Activated CD8-positive, alpha-beta memory T cell treated with anti-CD3 and anti-CD28 coated beads for 48 hours (primary cell): ENCODE measurements around the gene PLIN3.
"Not testable (repeated sequence)": the region's sequence is repeated elsewhere in the genome, so short reads cannot be mapped to it uniquely, and the experiment has no call there.

Experiments
- DNase-seq, 3 experiments: peaks; one replicate each; pipeline ENCODE4 v3.0.0-alpha.2; 2020; ENCODE audit warnings: low read depth in 2 of 3, low spot score in 2 of 3

The PLIN3 gene

DNA sequence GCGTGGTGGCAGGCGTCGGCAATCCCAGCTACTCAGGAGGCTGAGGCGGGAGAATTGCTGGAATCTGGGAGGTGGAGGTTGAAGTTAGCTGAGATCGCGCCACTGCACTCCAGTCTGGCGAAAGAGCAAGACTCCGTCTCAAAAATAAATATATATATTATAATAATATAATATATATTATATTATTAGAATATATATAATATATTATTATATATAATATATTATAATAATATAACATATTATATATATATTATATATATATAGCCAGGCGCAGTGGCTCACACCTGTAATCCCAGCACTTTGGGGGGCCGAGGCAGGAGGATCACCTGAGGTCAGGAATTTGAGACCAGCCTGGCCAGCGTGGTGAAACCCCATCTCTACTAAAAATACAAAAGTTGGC lies 25.5 kb upstream of the PLIN3 start:
- not testable (repeated sequence) for DNase-seq

DNA sequence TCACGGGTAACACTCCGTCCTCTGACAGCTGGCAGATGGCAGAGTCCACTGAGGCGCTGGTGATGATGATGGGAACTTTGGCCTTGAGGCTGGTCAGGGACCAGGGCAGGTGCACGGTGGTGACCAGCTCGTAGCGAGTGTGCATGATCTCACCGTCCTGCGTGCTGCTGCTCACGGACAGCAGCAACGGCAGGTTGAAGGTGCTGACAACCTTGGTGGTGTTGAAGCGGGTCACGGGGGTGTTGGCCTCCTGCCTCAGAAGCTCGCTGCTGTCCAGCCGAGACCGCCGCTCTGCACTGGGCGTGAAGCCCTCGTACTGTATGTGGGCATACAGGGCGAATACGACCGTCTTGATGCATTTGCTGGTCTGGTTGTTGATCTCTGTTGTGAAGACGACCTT lies 23.6 kb upstream of the PLIN3 start:
- no peak for DNase-seq

DNA sequence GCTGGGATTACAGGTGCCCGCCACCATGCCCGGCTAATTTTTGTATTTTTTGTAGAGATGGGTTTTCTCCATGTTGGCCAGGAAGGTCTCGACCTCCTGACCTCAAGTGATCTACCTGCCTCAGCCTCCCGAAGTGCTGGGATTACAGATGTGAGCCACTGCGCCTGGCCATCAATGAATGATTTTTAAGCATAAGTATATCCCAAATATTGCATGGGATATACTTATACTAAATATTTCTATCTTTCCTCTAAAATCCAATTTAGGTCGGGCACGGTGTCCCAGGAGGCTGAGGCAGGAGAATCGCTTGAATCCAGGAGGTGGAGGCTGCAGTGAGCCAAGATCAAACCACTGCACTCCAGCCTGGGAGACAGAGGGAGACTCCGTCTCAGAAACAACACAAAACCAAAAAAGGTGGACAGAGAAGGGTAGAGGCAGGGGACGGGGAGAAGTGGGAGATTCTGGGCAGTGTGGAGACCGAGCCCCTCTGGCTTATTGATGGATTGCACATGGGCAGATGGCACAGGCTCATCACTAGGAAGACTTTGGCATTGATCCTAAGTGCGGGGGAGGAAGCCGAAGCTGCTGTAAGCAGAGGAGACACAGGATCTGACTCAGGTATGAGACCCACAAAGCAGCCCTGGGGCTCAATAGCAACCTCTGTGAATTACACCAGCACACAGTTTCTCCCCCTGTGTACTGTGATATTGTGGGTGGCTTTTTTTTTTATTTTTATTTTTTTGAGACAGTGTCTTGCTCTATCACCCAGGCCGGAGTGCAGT lies 21.8 kb upstream of the PLIN3 start:
- no peak for DNase-seq

DNA sequence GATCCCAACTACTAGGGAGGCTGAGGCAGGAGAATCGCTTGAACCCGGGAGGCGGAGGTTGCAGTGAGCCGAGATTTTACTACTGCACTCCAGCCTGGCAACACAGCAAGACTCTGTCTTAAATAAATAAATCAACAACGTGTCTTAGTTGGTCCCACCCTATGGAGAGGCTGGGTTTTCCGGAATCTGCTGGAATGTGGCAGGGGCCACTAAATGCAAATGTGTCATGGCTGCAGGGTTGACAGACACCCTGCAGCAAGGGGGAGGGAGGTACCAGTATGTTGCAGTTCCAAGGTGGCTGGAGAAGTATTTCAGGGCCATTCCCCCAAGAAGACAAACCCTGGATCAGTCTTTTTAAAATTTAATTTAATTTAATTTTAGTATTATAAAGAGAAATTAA lies 20.3 kb upstream of the PLIN3 start:
- not testable (repeated sequence) for DNase-seq

DNA sequence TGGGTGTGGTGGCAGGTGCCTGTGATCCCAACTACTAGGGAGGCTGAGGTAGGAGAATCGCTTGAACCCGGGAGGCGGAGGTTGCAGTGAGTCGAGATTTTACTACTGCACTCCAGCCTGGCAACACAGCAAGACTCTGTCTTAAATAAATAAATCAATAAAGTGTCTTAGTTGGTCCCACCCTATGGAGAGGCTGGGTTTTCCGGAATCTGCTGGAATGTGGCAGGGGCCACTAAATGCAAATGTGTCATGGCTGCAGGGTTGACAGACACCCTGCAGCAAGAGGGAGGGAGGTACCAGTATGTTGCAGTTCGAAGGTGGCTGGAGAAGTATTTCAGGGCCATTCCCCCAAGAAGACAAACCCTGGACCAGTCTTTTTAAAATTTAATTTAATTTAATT lies 17.5 kb upstream of the PLIN3 start:
- not testable (repeated sequence) for DNase-seq

DNA sequence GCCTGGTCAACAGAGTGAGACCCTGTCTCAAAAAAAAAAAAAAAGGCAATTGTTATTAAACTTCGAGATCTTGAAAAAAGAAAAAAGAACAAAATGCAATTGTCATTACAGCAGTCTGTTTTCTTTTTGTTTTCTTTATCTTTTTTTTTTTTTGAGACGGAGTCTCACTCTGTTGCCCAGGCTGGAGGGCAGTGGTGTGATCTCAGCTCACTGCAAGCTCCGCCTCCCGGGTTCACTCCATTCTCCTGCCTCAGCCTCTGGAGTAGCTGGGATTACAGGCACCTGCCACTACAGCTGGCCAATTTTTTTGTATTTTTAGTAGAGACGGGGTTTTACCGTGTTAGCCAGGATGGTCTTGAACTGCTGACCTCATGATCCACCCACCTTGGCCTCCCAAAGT lies 15.4 kb upstream of the PLIN3 start:
- DNase-seq = not testable (repeated sequence)

DNA sequence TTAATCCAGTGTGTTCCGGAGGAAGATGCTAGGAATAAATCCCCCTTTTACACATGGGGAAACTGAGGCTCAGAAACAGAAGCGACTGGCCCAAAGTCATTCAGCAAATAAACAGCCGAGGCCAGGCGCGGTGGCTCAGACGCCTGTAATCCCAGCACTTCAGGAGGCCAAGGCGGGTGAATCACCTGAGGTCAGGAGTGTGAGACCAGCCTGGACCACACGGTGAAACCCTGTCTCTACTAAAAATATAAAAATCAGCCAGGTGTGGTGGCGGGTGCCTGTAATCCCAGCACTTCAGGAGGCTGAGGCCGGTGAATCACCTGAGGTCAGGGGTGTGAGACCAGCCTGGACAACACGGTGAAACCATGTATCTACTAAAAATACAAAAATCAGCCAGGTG lies 11.6 kb upstream of the PLIN3 start:
- no peak for DNase-seq

- DNase-seq = no peak
Observed at GRCh38 chr19:4878491-4878968, 11.1 kb upstream of the PLIN3 start.

GRCh38 chr19:4877753-4878490 lies 10.5 kb upstream of the PLIN3 start:
- no peak for DNase-seq

DNA sequence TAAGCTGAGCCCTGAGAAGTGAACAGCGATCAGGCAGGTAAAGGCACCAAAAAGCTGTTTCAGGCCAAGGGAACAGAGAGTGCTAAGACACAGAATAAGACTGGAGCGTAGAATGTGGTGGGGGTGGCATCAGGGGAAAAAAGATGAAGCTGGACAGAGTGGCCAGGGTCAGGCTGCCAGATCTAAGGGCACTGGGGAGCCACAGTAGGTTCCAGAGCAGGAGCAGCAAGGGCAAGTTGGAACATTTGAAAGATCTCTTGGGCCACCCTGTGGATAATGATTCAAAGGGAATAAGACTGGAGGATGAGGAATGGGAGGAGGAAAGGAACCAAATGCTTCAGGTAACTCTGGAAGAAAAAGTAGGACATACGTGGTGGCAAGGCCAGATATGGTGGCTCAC lies 6.5 kb upstream of the PLIN3 start:
- DNase-seq = no peak

DNA sequence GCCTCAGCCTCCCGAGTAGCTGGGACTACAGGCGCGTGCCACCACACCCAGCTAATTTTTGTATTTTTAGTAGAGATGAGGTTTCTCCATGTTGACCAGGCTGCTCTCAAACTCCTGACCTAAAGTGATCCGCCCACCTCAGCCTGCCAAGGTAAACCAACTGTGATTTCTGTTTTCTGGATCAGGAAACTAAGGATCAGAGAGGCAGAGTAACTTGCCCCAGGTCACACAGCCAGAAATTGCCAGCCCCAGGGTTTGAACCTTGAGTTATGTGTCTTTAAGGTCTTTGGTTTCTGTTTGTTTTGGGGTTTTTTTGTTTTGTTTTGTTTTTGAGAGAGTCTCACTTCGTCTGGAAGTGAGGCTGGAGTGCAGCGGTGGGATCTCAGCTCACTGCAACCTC lies 4.2 kb upstream of the PLIN3 start:
- DNase-seq = no peak

DNA sequence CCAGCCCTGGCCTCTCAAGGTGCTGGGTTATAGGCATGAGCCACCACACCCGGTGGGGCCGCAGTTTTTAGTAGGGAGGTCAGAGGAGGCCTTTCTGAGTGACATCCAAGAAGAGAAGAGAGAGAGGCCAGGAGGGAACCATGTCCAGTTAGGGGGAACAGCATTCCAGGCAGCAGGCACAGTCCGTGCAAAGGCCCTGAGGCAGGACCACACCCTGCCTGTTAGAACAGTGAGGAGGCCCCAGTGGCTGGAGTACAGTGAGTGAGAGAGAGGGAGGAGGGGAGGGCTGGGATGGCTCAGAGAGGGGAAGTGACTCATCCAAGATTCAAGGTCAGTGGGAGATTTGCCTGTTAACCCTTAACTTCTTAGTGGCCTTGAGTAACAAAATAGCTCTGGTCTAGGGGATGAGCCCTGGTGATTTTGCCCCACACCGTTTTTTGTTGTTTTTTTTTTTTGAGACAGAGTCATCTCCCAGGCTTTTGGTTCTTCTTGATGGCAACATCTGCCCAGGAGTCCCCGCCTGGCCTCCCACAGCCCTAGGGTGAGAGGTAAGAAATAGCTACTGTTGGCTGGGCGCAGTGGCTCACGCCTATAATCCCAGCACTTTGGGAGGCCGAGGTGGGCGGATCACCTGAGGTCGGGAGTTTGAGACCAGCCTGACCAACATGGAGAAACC lies 2.7 kb upstream of the PLIN3 start:
- no peak for DNase-seq

GRCh38 chr19:4868286-4868834 lies 893 bp upstream of the PLIN3 start:
- no peak for DNase-seq

DNA sequence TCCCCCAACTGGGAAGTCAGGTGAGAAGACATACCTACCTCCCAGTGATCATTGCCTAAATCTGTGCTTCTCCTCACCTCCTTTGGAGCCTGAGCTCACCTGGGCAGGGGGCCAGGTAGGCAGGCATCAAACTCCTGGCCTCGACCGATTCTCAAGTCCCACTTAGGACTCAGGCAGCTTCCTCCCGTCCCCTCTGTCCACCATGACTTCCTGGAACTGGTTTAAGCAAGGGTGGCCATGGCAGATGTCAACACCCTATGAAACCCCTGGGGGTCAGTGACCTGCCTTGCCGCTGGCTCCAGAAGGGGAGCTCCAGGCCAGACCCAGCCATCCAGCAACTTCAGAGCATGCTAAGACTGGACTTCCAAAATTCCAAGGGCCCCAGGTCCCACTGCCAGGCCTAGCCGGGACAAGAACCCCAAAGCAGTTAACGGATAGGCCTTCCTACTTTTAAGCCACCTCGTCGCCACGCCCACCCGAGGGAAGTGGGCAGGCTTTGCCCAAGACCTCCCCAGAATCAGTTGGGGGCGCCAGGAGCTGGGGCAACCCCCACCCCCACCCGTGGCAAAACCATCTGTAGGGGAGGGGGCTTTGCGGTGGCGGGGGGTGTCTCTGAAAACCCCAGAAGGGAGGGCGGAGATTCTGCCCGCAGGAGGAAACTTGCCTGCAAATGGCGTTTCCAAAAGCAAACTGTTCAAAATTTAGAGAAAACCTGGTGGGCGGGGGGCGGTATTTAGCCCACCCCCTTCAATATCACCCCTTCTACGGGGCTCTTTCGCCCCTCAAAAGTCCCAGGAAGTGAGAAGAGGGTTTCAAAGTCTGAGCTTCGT lies 657 bp downstream of the PLIN3 start:
- DNase-seq = no peak

DNA sequence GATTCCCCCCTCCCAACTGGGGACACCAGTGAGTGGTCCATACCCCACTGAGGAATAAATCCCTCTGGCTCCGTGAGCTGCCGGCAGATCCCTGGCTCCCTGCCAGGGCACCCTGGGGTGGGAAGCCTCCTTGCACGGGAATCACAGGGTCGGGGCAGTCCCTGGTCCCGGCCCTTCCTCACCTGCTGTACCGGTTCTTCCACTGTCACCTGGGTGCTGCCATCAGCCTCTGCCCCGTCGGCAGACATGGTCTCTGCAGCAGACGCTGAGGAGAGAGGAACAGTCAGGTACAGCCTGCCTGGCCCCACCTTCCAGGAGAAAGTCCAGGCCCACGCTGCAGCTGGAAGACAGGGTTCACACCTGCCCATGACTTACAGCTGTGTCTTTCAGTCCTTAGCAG lies 6.3 kb downstream of the PLIN3 start:
- no peak for DNase-seq

- no peak for DNase-seq
Observed at GRCh38 chr19:4859697-4860096, 7.8 kb downstream of the PLIN3 start.

GRCh38 chr19:4856468-4856867 lies 11.0 kb downstream of the PLIN3 start:
- not testable (repeated sequence) for DNase-seq

DNA sequence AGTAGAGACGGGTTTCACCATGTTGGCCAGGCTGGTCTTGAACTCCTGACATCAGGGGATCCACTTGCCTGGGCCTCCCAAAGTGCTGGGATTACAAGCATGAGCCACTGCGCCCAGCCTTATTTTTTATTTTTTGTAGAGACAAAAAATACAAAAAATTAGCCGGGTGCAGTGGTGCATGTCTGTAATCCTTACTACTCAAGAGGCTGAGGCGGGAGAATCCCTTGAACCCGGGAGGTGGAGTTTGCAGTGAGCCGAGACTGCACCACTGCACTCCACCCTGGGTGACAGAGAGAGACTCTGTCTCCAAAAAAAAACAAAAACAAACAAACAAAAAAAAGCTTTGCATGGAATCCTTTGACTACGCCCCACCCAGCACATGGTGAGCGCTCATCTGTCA lies 14.0 kb downstream of the PLIN3 start:
- not testable (repeated sequence) for DNase-seq

DNA sequence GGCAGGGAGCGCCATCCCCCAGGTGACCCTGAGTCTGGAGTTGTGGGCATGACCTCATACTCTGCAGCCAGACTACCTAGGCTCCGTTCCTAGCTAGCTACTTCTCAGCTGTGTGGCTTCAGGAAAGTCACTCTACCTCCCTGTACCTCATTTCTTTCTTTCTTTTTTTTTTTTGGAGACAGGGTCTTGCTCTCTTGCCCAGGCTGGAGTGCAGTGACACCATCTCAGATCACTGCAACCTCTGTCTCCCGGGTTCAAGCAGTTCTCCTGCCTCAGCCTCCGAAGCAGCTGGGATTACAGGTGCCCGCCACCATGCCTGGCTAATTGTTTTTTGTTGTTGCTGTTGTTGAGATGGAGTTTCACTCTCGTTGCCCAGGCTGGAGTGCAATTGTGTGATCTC lies 15.0 kb downstream of the PLIN3 start:
- DNase-seq = no peak

GRCh38 chr19:4851551-4852290 lies 15.7 kb downstream of the PLIN3 start:
- peak; percentile 55 to 77 (median 69) for DNase-seq
